ENCODE data around the gene SYCE3. TPM values are rescaled to one million over a fixed set of nuclear protein-coding genes. Genes with fewer than 3 reads are reported as not detected.
A peak's percentile ranks its signal among the peaks of the same experiment; 100 is the strongest.
"Not testable (repeated sequence)": the region's sequence is repeated elsewhere in the genome, so short reads cannot be mapped to it uniquely, and the experiment has no call there.

SYCE3 gene
- polyA plus RNA-seq, 2 donors: 0.32 TPM; not detected in 1

DNA sequence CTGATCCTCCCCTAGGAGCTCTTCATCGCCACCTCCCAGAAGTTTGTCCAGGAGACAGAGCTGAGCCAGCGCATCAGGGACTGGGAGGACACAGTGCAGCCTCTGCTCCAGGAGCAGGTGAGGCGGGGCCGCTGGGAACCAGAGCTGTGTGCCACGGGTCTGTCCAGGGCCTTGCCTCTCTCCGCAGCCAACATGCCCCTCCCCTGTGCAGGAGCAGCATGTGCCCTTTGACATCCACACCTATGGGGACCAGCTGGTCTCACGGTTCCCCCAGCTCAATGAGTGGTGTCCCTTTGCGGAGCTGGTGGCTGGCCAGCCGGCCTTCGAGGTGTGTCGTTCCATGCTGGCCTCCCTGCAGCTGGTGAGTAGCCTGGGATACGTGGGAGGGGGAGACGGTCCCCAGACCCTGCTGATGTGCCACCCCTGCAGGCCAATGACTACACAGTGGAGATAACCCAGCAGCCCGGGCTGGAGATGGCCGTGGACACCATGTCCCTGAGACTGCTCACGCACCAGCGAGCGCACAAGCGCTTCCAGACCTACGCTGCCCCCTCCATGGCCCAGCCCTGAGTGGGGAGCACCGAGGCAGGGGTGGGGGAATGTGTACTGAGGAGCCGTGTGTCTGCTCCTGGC, 39.8 kb downstream of the SYCE3 start:
- Histone ChIP-seq H3K4me3 (ENCODE audit: low read depth in 1 of 2, low read length in 2 of 2) (no peak overlapping the region), H3K36me3 (ENCODE audit: control insufficient read depth in 2 of 2, insufficient read depth in 2 of 2, low read length in 1 of 2) (peaks cover 23 to 47% of the 10 kb centered on the region in 2 donors), H3K4me1 (ENCODE audit: control insufficient read depth in 2 of 2, insufficient read depth in 2 of 2, low read length in 1 of 2) (peaks cover 13 to 26% of the 10 kb centered on the region in 2 donors), H3K27ac (ENCODE audit: low read depth in 2 of 2, low read length in 1 of 2) (peak overlapping the region in 1 of 2 donors; percentile 16), H3K9me3 (ENCODE audit: control insufficient read depth in 2 of 2, insufficient read depth in 1 of 2, low read depth in 1 of 2, low read length in 1 of 2) (peaks cover 0 to 2% of the 10 kb centered on the region in 2 donors), H3K27me3 (ENCODE audit: control insufficient read depth in 1 of 2, insufficient read depth in 2 of 2, low read length in 2 of 2) (no peaks in the 10 kb centered on the region)
- WGBS, 2 donors: 82 to 88% methylated on average over 22 of the region's 22 CpGs

- H3K27ac ChIP-seq (ENCODE audit: low read depth in 2 of 2, low read length in 1 of 2): no peak overlapping the region
- WGBS, 2 donors: 86 to 90% methylated on average over 15 of the region's 15 CpGs
- H3K27me3 ChIP-seq (ENCODE audit: control insufficient read depth in 1 of 2, insufficient read depth in 2 of 2, low read length in 2 of 2): no peaks in the 10 kb centered on the region
- peaks cover 13 to 24% of the 10 kb centered on the region in 2 donors for H3K4me1 ChIP-seq (ENCODE audit: control insufficient read depth in 2 of 2, insufficient read depth in 2 of 2, low read length in 1 of 2)
- H3K9me3 ChIP-seq (ENCODE audit: control insufficient read depth in 2 of 2, insufficient read depth in 1 of 2, low read depth in 1 of 2, low read length in 1 of 2): peaks cover 0 to 2% of the 10 kb centered on the region in 2 donors
- peaks cover 23 to 52% of the 10 kb centered on the region in 2 donors for H3K36me3 ChIP-seq (ENCODE audit: control insufficient read depth in 2 of 2, insufficient read depth in 2 of 2, low read length in 1 of 2)
- H3K4me3 ChIP-seq (ENCODE audit: low read depth in 1 of 2, low read length in 2 of 2): no peak overlapping the region
Measured at GRCh38 chr22:50522208-50522805, 40.4 kb downstream of the SYCE3 start.

- Histone ChIP-seq H3K27me3 (ENCODE audit: control insufficient read depth in 1 of 2, insufficient read depth in 2 of 2, low read length in 2 of 2) (no peaks in the 10 kb centered on the region), H3K4me3 (ENCODE audit: low read depth in 1 of 2, low read length in 2 of 2) (no peak overlapping the region), H3K4me1 (ENCODE audit: control insufficient read depth in 2 of 2, insufficient read depth in 2 of 2, low read length in 1 of 2) (peaks cover 10 to 18% of the 10 kb centered on the region in 2 donors), H3K36me3 (ENCODE audit: control insufficient read depth in 2 of 2, insufficient read depth in 2 of 2, low read length in 1 of 2) (peaks cover 23 to 58% of the 10 kb centered on the region in 2 donors), H3K9me3 (ENCODE audit: control insufficient read depth in 2 of 2, insufficient read depth in 1 of 2, low read depth in 1 of 2, low read length in 1 of 2) (peaks cover 0 to 2% of the 10 kb centered on the region in 2 donors), H3K27ac (ENCODE audit: low read depth in 2 of 2, low read length in 1 of 2) (no peak overlapping the region)
- WGBS, 2 donors: 90 to 91% methylated on average over 10 of the region's 10 CpGs
Measured at GRCh38 chr22:50521710-50522109, 41.0 kb downstream of the SYCE3 start.

DNA sequence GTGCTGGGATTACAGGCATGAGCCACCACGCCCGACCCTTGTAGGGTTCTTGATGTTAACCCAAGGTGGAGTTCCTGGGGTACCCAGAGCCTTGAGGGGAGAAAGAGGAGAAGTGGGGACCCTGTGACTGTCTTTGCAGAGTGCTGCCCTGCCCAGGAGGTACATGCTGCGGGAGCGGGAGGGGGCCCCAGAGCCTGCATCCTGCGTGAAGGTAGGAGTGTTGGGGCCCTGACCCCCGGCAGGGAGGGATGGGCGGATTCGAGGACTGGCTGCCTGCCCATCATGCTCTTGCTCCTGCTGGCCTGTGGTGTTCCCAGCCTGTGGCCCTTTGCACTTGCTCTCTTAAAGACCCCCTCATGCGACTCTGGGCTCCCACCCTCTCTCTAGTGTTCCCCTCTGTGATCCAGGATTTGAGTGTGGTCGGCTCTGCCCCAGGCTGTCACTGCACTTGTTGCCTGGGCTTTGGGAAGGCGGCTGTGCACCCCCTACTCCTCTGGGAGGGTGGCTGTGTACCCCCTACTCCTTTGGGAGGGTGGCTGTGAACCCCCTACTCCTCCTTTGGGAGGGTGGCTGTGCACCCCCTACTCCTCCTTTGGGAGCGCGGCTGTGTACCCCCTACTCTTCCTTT, 41.8 kb downstream of the SYCE3 start:
- H3K27ac ChIP-seq (ENCODE audit: low read depth in 2 of 2, low read length in 1 of 2): no peak overlapping the region
- peaks cover 23 to 64% of the 10 kb centered on the region in 2 donors for H3K36me3 ChIP-seq (ENCODE audit: control insufficient read depth in 2 of 2, insufficient read depth in 2 of 2, low read length in 1 of 2)
- H3K9me3 ChIP-seq (ENCODE audit: control insufficient read depth in 2 of 2, insufficient read depth in 1 of 2, low read depth in 1 of 2, low read length in 1 of 2): peaks cover 0 to 2% of the 10 kb centered on the region in 2 donors
- H3K27me3 ChIP-seq (ENCODE audit: control insufficient read depth in 1 of 2, insufficient read depth in 2 of 2, low read length in 2 of 2): no peaks in the 10 kb centered on the region
- peaks cover 8 to 16% of the 10 kb centered on the region in 2 donors for H3K4me1 ChIP-seq (ENCODE audit: control insufficient read depth in 2 of 2, insufficient read depth in 2 of 2, low read length in 1 of 2)
- H3K4me3 ChIP-seq (ENCODE audit: low read depth in 1 of 2, low read length in 2 of 2): no peak overlapping the region
- WGBS, 2 donors: 92 to 93% methylated on average over 13 of the region's 13 CpGs

GRCh38 chr22:50520184-50520583, 42.5 kb downstream of the SYCE3 start:
- peaks cover 23 to 64% of the 10 kb centered on the region in 2 donors for H3K36me3 ChIP-seq (ENCODE audit: control insufficient read depth in 2 of 2, insufficient read depth in 2 of 2, low read length in 1 of 2)
- H3K9me3 ChIP-seq (ENCODE audit: control insufficient read depth in 2 of 2, insufficient read depth in 1 of 2, low read depth in 1 of 2, low read length in 1 of 2); H3K27me3 ChIP-seq (ENCODE audit: control insufficient read depth in 1 of 2, insufficient read depth in 2 of 2, low read length in 2 of 2); H3K27ac ChIP-seq (ENCODE audit: low read depth in 2 of 2, low read length in 1 of 2); H3K4me3 ChIP-seq (ENCODE audit: low read depth in 1 of 2, low read length in 2 of 2): not testable (repeated sequence)
- H3K4me1 ChIP-seq (ENCODE audit: control insufficient read depth in 2 of 2, insufficient read depth in 2 of 2, low read length in 1 of 2): peaks cover 8 to 16% of the 10 kb centered on the region in 2 donors
- WGBS, 2 donors: 97 to 98% methylated on average over 8 of the region's 8 CpGs

DNA sequence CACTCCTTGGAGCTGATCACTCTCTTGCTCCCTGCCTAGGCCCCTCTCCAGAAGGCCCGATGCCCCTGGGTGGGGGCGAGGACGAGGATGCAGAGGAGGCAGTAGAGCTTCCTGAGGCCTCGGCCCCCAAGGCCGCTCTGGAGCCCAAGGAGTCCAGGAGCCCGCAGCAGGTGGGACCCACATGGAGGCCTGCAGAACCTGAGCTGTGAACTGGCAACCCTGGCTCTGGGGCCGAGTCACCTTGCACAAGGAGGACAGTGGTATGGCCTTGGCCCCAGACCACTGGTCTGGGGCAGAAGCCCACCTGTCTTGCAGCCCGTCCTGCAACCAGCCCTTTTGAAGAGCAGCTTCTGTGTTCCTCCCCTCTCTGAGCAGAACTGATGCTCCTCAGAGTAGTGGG, 43.6 kb downstream of the SYCE3 start:
- Histone ChIP-seq H3K27me3 (ENCODE audit: control insufficient read depth in 1 of 2, insufficient read depth in 2 of 2, low read length in 2 of 2) (no peaks in the 10 kb centered on the region), H3K36me3 (ENCODE audit: control insufficient read depth in 2 of 2, insufficient read depth in 2 of 2, low read length in 1 of 2) (peaks cover 23 to 69% of the 10 kb centered on the region in 2 donors), H3K4me3 (ENCODE audit: low read depth in 1 of 2, low read length in 2 of 2) (no peak overlapping the region), H3K27ac (ENCODE audit: low read depth in 2 of 2, low read length in 1 of 2) (no peak overlapping the region), H3K4me1 (ENCODE audit: control insufficient read depth in 2 of 2, insufficient read depth in 2 of 2, low read length in 1 of 2) (peaks cover 5 to 6% of the 10 kb centered on the region in 2 donors), H3K9me3 (ENCODE audit: control insufficient read depth in 2 of 2, insufficient read depth in 1 of 2, low read depth in 1 of 2, low read length in 1 of 2) (no peaks in the 10 kb centered on the region)
- WGBS, 2 donors: 92 to 96% methylated on average over 8 of the region's 8 CpGs

- WGBS, 2 donors: 87 to 95% methylated on average over 7 of the region's 7 CpGs
- Histone ChIP-seq H3K4me3 (ENCODE audit: low read depth in 1 of 2, low read length in 2 of 2) (no peak overlapping the region), H3K27ac (ENCODE audit: low read depth in 2 of 2, low read length in 1 of 2) (no peak overlapping the region), H3K9me3 (ENCODE audit: control insufficient read depth in 2 of 2, insufficient read depth in 1 of 2, low read depth in 1 of 2, low read length in 1 of 2) (no peaks in the 10 kb centered on the region), H3K36me3 (ENCODE audit: control insufficient read depth in 2 of 2, insufficient read depth in 2 of 2, low read length in 1 of 2) (peaks cover 23 to 65% of the 10 kb centered on the region in 2 donors), H3K4me1 (ENCODE audit: control insufficient read depth in 2 of 2, insufficient read depth in 2 of 2, low read length in 1 of 2) (peaks cover 0 to under 1% of the 10 kb centered on the region in 2 donors), H3K27me3 (ENCODE audit: control insufficient read depth in 1 of 2, insufficient read depth in 2 of 2, low read length in 2 of 2) (no peaks in the 10 kb centered on the region)
Measured at GRCh38 chr22:50518606-50519005, 44.1 kb downstream of the SYCE3 start.

GRCh38 chr22:50517495-50518260, 45.0 kb downstream of the SYCE3 start:
- no peaks in the 10 kb centered on the region for H3K4me1 ChIP-seq (ENCODE audit: control insufficient read depth in 2 of 2, insufficient read depth in 2 of 2, low read length in 1 of 2)
- H3K9me3 ChIP-seq (ENCODE audit: control insufficient read depth in 2 of 2, insufficient read depth in 1 of 2, low read depth in 1 of 2, low read length in 1 of 2): no peaks in the 10 kb centered on the region
- peaks cover 18 to 56% of the 10 kb centered on the region in 2 donors for H3K36me3 ChIP-seq (ENCODE audit: control insufficient read depth in 2 of 2, insufficient read depth in 2 of 2, low read length in 1 of 2)
- H3K4me3 ChIP-seq (ENCODE audit: low read depth in 1 of 2, low read length in 2 of 2): no peak overlapping the region
- H3K27ac ChIP-seq (ENCODE audit: low read depth in 2 of 2, low read length in 1 of 2): no peak overlapping the region
- H3K27me3 ChIP-seq (ENCODE audit: control insufficient read depth in 1 of 2, insufficient read depth in 2 of 2, low read length in 2 of 2): no peaks in the 10 kb centered on the region
- WGBS, 2 donors: 86 to 89% methylated on average over 20 of the region's 20 CpGs

GRCh38 chr22:50516891-50517290, 45.8 kb downstream of the SYCE3 start:
- H3K4me3 ChIP-seq (ENCODE audit: low read depth in 1 of 2, low read length in 2 of 2): no peak overlapping the region
- no peaks in the 10 kb centered on the region for H3K9me3 ChIP-seq (ENCODE audit: control insufficient read depth in 2 of 2, insufficient read depth in 1 of 2, low read depth in 1 of 2, low read length in 1 of 2)
- H3K27ac ChIP-seq (ENCODE audit: low read depth in 2 of 2, low read length in 1 of 2): no peak overlapping the region
- peaks cover 14 to 51% of the 10 kb centered on the region in 2 donors for H3K36me3 ChIP-seq (ENCODE audit: control insufficient read depth in 2 of 2, insufficient read depth in 2 of 2, low read length in 1 of 2)
- H3K4me1 ChIP-seq (ENCODE audit: control insufficient read depth in 2 of 2, insufficient read depth in 2 of 2, low read length in 1 of 2): no peaks in the 10 kb centered on the region
- WGBS, 2 donors: 81 to 82% methylated on average over 16 of the region's 16 CpGs
- no peaks in the 10 kb centered on the region for H3K27me3 ChIP-seq (ENCODE audit: control insufficient read depth in 1 of 2, insufficient read depth in 2 of 2, low read length in 2 of 2)

Measured in esophagus (tissue), 2 donors.